Parathyroid adenoma (tissue), 2 donors: ENCODE data around the gene FBXO41.

ENCODE experiments used
- H2AFZ ChIP-seq: fragments of 300-600 bp; sonication (generic); one replicate; pipeline ENCODE4 v1.7.0; 2017; ENCODE audit warnings: antibody characterized with exemption, mild to moderate bottlenecking
- H3K27ac ChIP-seq: fragments of 300-600 bp; sonication (generic); one replicate; pipeline ENCODE4 v1.7.0; 2017
- H3K27me3 ChIP-seq: fragments of 300-600 bp; sonication (generic); one replicate; pipeline ENCODE4 v1.7.0; 2017; ENCODE audit warnings: low read length; ENCODE audit not compliant: control insufficient read depth, insufficient read depth
- H3K36me3 ChIP-seq: fragments of 300-600 bp; sonication (generic); one replicate; pipeline ENCODE4 v1.7.0; 2017; ENCODE audit warnings: low read length; ENCODE audit not compliant: control insufficient read depth, insufficient read depth
- H3K4me1 ChIP-seq: fragments of 300-600 bp; sonication (generic); one replicate; pipeline ENCODE4 v1.7.0; 2017; ENCODE audit warnings: control low read depth
- H3K4me2 ChIP-seq: fragments of 300-600 bp; sonication (generic); one replicate; pipeline ENCODE4 v1.7.0; 2017; ENCODE audit warnings: low read length
- H3K4me3 ChIP-seq: fragments of 300-600 bp; sonication (generic); one replicate; pipeline ENCODE4 v1.7.0; 2017; ENCODE audit warnings: low read depth, low read length
- H3K79me2 ChIP-seq: fragments of 300-600 bp; sonication (generic); one replicate; pipeline ENCODE4 v1.7.0; 2017; ENCODE audit warnings: control low read depth
- H3K9ac ChIP-seq: fragments of 300-600 bp; sonication (generic); one replicate; pipeline ENCODE4 v1.7.0; 2017; ENCODE audit warnings: mild to moderate bottlenecking
- H3K9me3 ChIP-seq: fragments of 300-600 bp; sonication (generic); one replicate; pipeline ENCODE4 v1.7.0; 2017; ENCODE audit warnings: low read length; ENCODE audit not compliant: control insufficient read depth
- TF ChIP-seq, protein P1 (sequence below): fragments of 300-600 bp; sonication (generic); IDR thresholded peaks from one replicate; pipeline ENCODE4 v1.7.0; 2017; ENCODE audit warnings: antibody characterized with exemption, mild to moderate bottlenecking
- donor health status: primary hyperparathyroidism.

The FBXO41 gene

DNA sequence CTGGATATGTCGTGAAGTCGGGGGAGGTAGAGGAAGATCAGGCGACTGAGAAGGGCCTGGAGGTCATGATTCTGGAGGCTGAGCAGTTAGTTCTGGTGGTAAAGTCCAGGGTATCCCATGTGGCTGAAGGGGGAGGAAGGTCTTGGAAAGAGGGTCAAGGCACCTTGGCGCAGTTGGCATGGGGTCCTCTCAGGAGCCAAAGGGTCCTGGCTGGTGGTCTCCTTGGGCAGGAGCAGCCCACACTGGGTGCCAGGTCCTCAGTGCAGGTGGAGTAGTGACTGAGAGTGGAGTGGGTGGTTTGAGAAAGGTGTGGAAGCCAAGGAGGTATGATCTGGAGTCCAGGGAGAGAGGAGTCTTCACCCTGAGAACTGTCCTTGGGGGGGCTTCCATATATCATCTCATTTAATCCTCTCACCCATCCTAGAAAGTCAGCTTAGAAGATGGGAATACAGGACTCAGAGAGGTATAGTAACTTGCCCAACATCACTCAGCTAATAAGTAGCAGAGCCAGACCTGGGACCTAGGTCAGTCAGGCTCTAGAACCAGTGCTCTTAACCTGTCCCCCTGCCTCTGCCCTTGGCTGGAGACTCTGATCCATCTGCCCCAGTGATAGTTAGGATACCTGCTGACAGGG, 24.5 kb downstream of the FBXO41 start:
- H3K79me2 ChIP-seq, result no peaks in the 10 kb centered on the region
- no peak overlapping the region for H3K4me3 ChIP-seq
- H3K9me3 ChIP-seq, result no peaks in the 10 kb centered on the region
- H3K27ac ChIP-seq, result no peak overlapping the region
- H3K36me3 ChIP-seq, result no peaks in the 10 kb centered on the region
- TF ChIP-seq, protein P1, sequence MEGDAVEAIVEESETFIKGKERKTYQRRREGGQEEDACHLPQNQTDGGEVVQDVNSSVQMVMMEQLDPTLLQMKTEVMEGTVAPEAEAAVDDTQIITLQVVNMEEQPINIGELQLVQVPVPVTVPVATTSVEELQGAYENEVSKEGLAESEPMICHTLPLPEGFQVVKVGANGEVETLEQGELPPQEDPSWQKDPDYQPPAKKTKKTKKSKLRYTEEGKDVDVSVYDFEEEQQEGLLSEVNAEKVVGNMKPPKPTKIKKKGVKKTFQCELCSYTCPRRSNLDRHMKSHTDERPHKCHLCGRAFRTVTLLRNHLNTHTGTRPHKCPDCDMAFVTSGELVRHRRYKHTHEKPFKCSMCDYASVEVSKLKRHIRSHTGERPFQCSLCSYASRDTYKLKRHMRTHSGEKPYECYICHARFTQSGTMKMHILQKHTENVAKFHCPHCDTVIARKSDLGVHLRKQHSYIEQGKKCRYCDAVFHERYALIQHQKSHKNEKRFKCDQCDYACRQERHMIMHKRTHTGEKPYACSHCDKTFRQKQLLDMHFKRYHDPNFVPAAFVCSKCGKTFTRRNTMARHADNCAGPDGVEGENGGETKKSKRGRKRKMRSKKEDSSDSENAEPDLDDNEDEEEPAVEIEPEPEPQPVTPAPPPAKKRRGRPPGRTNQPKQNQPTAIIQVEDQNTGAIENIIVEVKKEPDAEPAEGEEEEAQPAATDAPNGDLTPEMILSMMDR, result no peak
- H2AFZ ChIP-seq, result no peak overlapping the region
- H3K4me2 ChIP-seq, result no peak overlapping the region
- no peaks in the 10 kb centered on the region for H3K27me3 ChIP-seq
- no peak overlapping the region for H3K9ac ChIP-seq
- H3K4me1 ChIP-seq, result no peaks in the 10 kb centered on the region

DNA sequence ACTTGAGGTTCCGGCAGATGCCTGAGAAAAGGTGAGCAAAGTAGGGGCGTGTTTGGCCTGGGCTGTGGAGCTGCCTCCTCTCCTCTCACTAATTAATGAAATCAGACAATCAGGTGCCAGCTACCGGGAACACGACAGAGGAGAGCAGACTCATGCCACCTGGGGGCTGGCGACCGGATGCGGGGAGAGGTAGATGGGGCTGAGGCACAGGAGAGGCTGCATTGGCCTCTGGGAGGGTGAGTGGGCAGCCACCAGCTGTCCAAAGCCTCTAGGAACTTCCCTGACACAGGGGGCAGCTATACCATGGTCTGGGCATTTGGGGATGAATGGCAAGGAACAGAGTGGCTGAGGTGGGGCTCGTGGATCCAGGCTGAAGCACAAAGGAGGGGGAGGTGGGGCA, 25.0 kb downstream of the FBXO41 start:
- H2AFZ ChIP-seq, result no peak overlapping the region
- H3K9me3 ChIP-seq, result no peaks in the 10 kb centered on the region
- no peaks in the 10 kb centered on the region for H3K36me3 ChIP-seq
- no peak overlapping the region for H3K9ac ChIP-seq
- H3K79me2 ChIP-seq, result no peaks in the 10 kb centered on the region
- H3K4me2 ChIP-seq, result no peak overlapping the region
- no peak overlapping the region for H3K27ac ChIP-seq
- TF ChIP-seq, protein P1, result no peak
- H3K27me3 ChIP-seq, result no peaks in the 10 kb centered on the region
- H3K4me1 ChIP-seq, result no peaks in the 10 kb centered on the region
- H3K4me3 ChIP-seq, result no peak overlapping the region

DNA sequence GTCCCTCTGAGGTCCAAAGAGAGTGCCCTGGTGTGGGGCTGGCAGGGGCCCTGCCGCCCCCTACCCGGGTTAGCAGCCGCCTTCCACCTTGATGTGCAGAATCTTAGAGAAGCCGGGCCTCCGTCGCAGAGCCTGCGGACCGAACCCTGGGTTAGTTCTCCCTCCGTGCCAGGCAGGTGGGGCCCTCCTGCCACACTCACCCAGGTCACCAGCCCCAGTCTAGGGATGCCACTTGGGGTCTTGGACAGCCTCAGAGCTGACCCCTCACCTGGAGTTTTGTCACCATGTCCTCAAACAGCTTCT, 25.4 kb downstream of the FBXO41 start:
- H2AFZ ChIP-seq, result no peak overlapping the region
- H3K4me2 ChIP-seq, result no peak overlapping the region
- H3K4me3 ChIP-seq, result no peak overlapping the region
- no peak overlapping the region for H3K9ac ChIP-seq
- TF ChIP-seq, protein P1, result no peak
- H3K27me3 ChIP-seq, result no peaks in the 10 kb centered on the region
- no peaks in the 10 kb centered on the region for H3K79me2 ChIP-seq
- no peak overlapping the region for H3K27ac ChIP-seq
- no peaks in the 10 kb centered on the region for H3K36me3 ChIP-seq
- no peaks in the 10 kb centered on the region for H3K9me3 ChIP-seq
- no peaks in the 10 kb centered on the region for H3K4me1 ChIP-seq

DNA sequence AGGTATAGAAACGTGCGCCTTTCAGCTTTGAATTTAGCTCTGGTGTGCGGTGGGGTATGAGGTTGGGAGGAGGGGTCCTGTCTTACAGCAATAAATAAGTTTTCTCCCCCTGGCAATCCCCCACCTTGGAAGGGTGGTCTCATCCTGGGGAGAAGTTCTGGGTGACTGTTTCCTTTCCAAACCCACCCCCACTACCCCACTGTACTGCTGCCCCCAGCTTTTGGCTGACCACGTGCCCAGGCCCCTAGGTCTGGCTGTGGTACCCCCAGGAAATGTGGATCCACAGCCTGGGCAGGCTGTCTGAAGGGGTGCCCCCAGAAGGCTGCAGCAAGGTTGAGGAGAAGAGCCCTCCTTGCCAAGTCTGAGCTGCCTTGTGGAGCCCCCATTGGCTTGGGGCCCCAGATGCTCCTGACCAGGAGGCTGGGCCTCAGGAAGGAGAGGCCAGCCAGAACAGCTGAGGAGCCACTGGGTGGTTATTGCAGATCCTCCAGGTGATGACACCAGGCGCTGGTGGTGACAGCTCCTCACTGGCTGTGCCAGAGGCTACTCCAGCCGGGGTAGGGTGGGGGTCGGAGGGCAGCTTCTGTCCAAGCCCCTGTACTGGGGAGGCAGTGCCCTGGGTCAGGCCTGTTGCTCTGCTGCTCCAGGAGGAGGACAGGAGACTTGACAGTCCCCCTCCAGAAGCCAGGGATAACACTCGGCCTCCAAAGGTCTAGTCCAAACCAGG, 25.9 kb downstream of the FBXO41 start:
- Histone ChIP-seq H3K36me3 (no peaks in the 10 kb centered on the region), H3K27ac (no peak overlapping the region), H3K9ac (no peak overlapping the region), H3K4me1 (no peaks in the 10 kb centered on the region), H2AFZ (no peak overlapping the region), H3K4me2 (no peak overlapping the region), H3K4me3 (no peak overlapping the region), H3K9me3 (no peaks in the 10 kb centered on the region), H3K79me2 (no peaks in the 10 kb centered on the region), H3K27me3 (no peaks in the 10 kb centered on the region)
- TF ChIP-seq, protein P1, result no peak
